H1 (cell line): ENCODE results near the gene COX14. TPM values are rescaled to one million over a fixed set of nuclear protein-coding genes. Genes with fewer than 3 reads are reported as not detected.

Experiments used
- CTCF ChIA-PET: fragments of 300-600 bp; sonication (Branson Sonifier 250); formaldehyde crosslinking; loops from one replicate; lab custom pipeline; 2021; ENCODE audit not compliant: partially characterized antibody; lab: Charles Lee
- POLR2A ChIA-PET: fragments of 300-600 bp; sonication (Branson Sonifier 250); formaldehyde crosslinking; loops from one replicate; lab custom pipeline; 2021; ENCODE audit warnings: inconsistent platforms; ENCODE audit not compliant: partially characterized antibody; lab: Charles Lee
- DNase-seq, 2 experiments: peaks; one replicate each; pipeline versions ENCODE4 v3.0.0 to v3.0.0-alpha.2; 2010 to 2022; ENCODE audit warnings: low spot score in 2 of 2, low read depth in 1 of 2, mixed read lengths in 1 of 2
- FAIRE-seq: peaks from 2 replicates; lab custom pipeline; 2011; peaks lifted over from hg19 to GRCh38; lab: Jason Lieb, UNC
- H2AFZ ChIP-seq: 2 replicates; pipeline ENCODE4 v1.8.1; 2012; ENCODE audit warnings: low read length, inconsistent platforms
- H2AK5ac ChIP-seq: 2 replicates; pipeline ENCODE4 v1.6.1; 2013; ENCODE audit warnings: low read depth, low read length
- H2BK120ac ChIP-seq: replicated peaks from 2 replicates; pipeline ENCODE3; 2013; ENCODE audit warnings: low read depth, low read length, inconsistent platforms
- H2BK12ac ChIP-seq: 2 replicates; pipeline ENCODE4 v1.6.1; 2013; ENCODE audit warnings: low read depth, low read length
- H2BK15ac ChIP-seq: 2 replicates; pipeline ENCODE4 v1.6.1; 2013; ENCODE audit warnings: low read length
- H2BK20ac ChIP-seq: 2 replicates; pipeline ENCODE4 v1.6.1; 2013; ENCODE audit warnings: low read length
- H2BK5ac ChIP-seq: 2 replicates; pipeline ENCODE4 v1.6.1; 2013; ENCODE audit warnings: low read depth, low read length
- H3K14ac ChIP-seq: 2 replicates; pipeline ENCODE4 v1.6.1; 2013; ENCODE audit warnings: inconsistent platforms; ENCODE audit not compliant: insufficient read length
- H3K18ac ChIP-seq: 2 replicates; pipeline ENCODE4 v1.6.1; 2013; ENCODE audit warnings: low read length; ENCODE audit errors: extremely low read depth
- H3K23ac ChIP-seq: 2 replicates; pipeline ENCODE4 v1.6.1; 2013; ENCODE audit warnings: inconsistent platforms; ENCODE audit not compliant: insufficient read length
- H3K23me2 ChIP-seq: 2 replicates; pipeline ENCODE4 v1.6.1; 2013; ENCODE audit warnings: low read depth, low read length
- H3K27ac ChIP-seq: 2 replicates; pipeline ENCODE4 v1.6.1; 2011; ENCODE audit warnings: low read depth, low read length, inconsistent platforms
- H3K27me3 ChIP-seq, 4 experiments: replicated peaks in 1 of 4; 1 replicate in 1 of 4; 2 replicates in 3 of 4; pipeline versions ENCODE4 v1.6.1 to v1.8.1; 2011 to 2013; ENCODE audit warnings: low read length in 3 of 4, mild to moderate bottlenecking in 3 of 4, inconsistent platforms in 2 of 4, mixed read lengths in 2 of 4, moderate library complexity in 1 of 4; ENCODE audit not compliant: control insufficient read depth in 3 of 4, insufficient read depth in 3 of 4; ENCODE audit errors: extremely low read depth in 1 of 4
- H3K36me3 ChIP-seq, 4 experiments: 2 replicates each; pipeline versions ENCODE4 v1.6.1 to v1.8.1; 2011 to 2013; ENCODE audit warnings: mild to moderate bottlenecking in 4 of 4, low read length in 3 of 4, moderate library complexity in 2 of 4, control low read depth in 1 of 4, inconsistent platforms in 1 of 4; ENCODE audit not compliant: insufficient read depth in 4 of 4, control insufficient read depth in 2 of 4
- H3K4ac ChIP-seq: replicated peaks from 2 replicates; pipeline ENCODE3; 2013; ENCODE audit warnings: low read length, low read depth, mixed read lengths, inconsistent platforms; ENCODE audit not compliant: insufficient read length
- H3K4me1 ChIP-seq, 4 experiments: replicated peaks in 1 of 4; 1 replicate in 1 of 4; 2 replicates in 3 of 4; pipeline versions ENCODE4 v1.6.1 to v1.8.1; 2011 to 2013; ENCODE audit warnings: low read length in 3 of 4, inconsistent platforms in 2 of 4, mixed read lengths in 1 of 4; ENCODE audit not compliant: insufficient read depth in 4 of 4, control insufficient read depth in 3 of 4
- H3K4me2 ChIP-seq, 2 experiments: 2 replicates each; pipeline versions ENCODE4 v1.6.1 to v1.8.1; 2011 to 2013; ENCODE audit warnings: low read depth in 2 of 2, low read length in 2 of 2, control low read depth in 1 of 2, inconsistent platforms in 1 of 2, mild to moderate bottlenecking in 1 of 2; ENCODE audit not compliant: insufficient read depth in 1 of 2
- H3K4me3 ChIP-seq, 4 experiments: fragments of 200-600, 300-600 bp in 1 of 4; sonication (generic), shearing (Covaris generic), sonication (Bioruptor Twin) in 1 of 4; 2 replicates each; pipeline versions ENCODE4 v1.5.1 to v1.8.1; 2011 to 2016; ENCODE audit warnings: low read length in 4 of 4, low read depth in 3 of 4, control low read depth in 2 of 4, inconsistent platforms in 2 of 4, mild to moderate bottlenecking in 2 of 4, mixed read lengths in 1 of 4, moderate library complexity in 1 of 4; ENCODE audit not compliant: insufficient read depth in 2 of 4; ENCODE audit errors: extremely low read depth in 1 of 4
- H3K56ac ChIP-seq: replicated peaks from 2 replicates; pipeline ENCODE3; 2013; ENCODE audit warnings: low read depth, mild to moderate bottlenecking, mixed read lengths, low read length, inconsistent platforms; ENCODE audit not compliant: insufficient read length
- H3K79me1 ChIP-seq: 2 replicates; pipeline ENCODE4 v1.6.1; 2013; ENCODE audit warnings: low read depth, low read length, control low read depth
- H3K79me2 ChIP-seq, 2 experiments: 2 replicates each; pipeline versions ENCODE4 v1.6.1 to v1.8.1; 2012 to 2013; ENCODE audit warnings: low read length in 2 of 2, mild to moderate bottlenecking in 2 of 2, inconsistent platforms in 1 of 2; ENCODE audit not compliant: insufficient read depth in 2 of 2, control insufficient read depth in 1 of 2
- H3K9ac ChIP-seq, 4 experiments: replicated peaks in 1 of 4; 1 replicate in 1 of 4; 2 replicates in 3 of 4; pipeline versions ENCODE4 v1.6.1 to v1.8.1; 2011 to 2013; ENCODE audit warnings: low read depth in 3 of 4, low read length in 3 of 4, control low read depth in 2 of 4, mild to moderate bottlenecking in 2 of 4, moderate library complexity in 2 of 4, inconsistent platforms in 1 of 4; ENCODE audit errors: extremely low read depth in 1 of 4
- H3K9me3 ChIP-seq, 2 experiments: 2 replicates each; pipeline versions ENCODE4 v1.6.1 to v1.8.1; 2012 to 2013; ENCODE audit warnings: mild to moderate bottlenecking in 2 of 2, moderate library complexity in 2 of 2, control low read depth in 1 of 2, inconsistent platforms in 1 of 2, low read depth in 1 of 2, low read length in 1 of 2, mixed read lengths in 1 of 2; ENCODE audit not compliant: insufficient read depth in 2 of 2
- H4K20me1 ChIP-seq, 2 experiments: replicated peaks in 1 of 2; 2 replicates each; pipeline versions ENCODE3 to v1.8.1; 2011 to 2013; ENCODE audit warnings: inconsistent platforms in 2 of 2, low read length in 2 of 2, mild to moderate bottlenecking in 1 of 2; ENCODE audit not compliant: insufficient read depth in 2 of 2, control insufficient read depth in 1 of 2
- H4K5ac ChIP-seq: 2 replicates; pipeline ENCODE4 v1.6.1; 2013; ENCODE audit warnings: low read length, low read depth, mixed read lengths, inconsistent platforms; ENCODE audit not compliant: insufficient read length
- H4K8ac ChIP-seq: 2 replicates; pipeline ENCODE4 v1.8.0; 2013; ENCODE audit warnings: mild to moderate bottlenecking, moderate library complexity, low read length, inconsistent platforms; ENCODE audit not compliant: insufficient read depth; ENCODE audit errors: extremely low read depth
- H4K91ac ChIP-seq: replicated peaks from 2 replicates; pipeline ENCODE3; 2013; ENCODE audit warnings: low read length, mixed read lengths, inconsistent platforms; ENCODE audit not compliant: insufficient read length
- ASH2L ChIP-seq: fragments of 200-600, 300-600 bp; sonication (generic); IDR thresholded peaks from one replicate; pipeline ENCODE4 v1.7.1; 2017; ENCODE audit warnings: low read length
- BCL11A ChIP-seq, 2 experiments: IDR thresholded peaks; one replicate each; pipeline ENCODE4 v1.6.1; 2011; ENCODE audit warnings: low read depth in 2 of 2, low read length in 2 of 2, mild to moderate bottlenecking in 2 of 2
- GABPA ChIP-seq: IDR thresholded peaks from 2 replicates; pipeline ENCODE4 v1.6.1; 2011; ENCODE audit warnings: mild to moderate bottlenecking, low read length, moderate library complexity, borderline replicate concordance; ENCODE audit not compliant: insufficient read depth
- KDM5A ChIP-seq: fragments of 200-600 bp; IDR thresholded peaks from 2 replicates; pipeline ENCODE4 v1.7.1; 2012; ENCODE audit warnings: mild to moderate bottlenecking, low read length, inconsistent platforms, mixed read lengths
- MAFK ChIP-seq: IDR thresholded peaks from 2 replicates; pipeline ENCODE4 v1.6.1; 2012; ENCODE audit warnings: low read depth, mild to moderate bottlenecking, improper control_type of control experiment, low read length
- POLR2A ChIP-seq, 2 experiments: IDR thresholded peaks; 1 replicate in 1 of 2; 2 replicates in 1 of 2; pipeline ENCODE4 v1.6.1; 2011; ENCODE audit warnings: low read depth in 2 of 2, low read length in 2 of 2, mild to moderate bottlenecking in 2 of 2; ENCODE audit errors: control extremely low read depth in 1 of 2
- SP2 ChIP-seq: IDR thresholded peaks from 2 replicates; pipeline ENCODE4 v1.6.1; 2012; ENCODE audit warnings: mild to moderate bottlenecking, low read length, inconsistent platforms
- SRF ChIP-seq: IDR thresholded peaks from 2 replicates; pipeline ENCODE4 v1.6.1; 2011; ENCODE audit warnings: mild to moderate bottlenecking, low read depth, low read length, moderate library complexity
- TAF7 ChIP-seq: optimal IDR thresholded peaks from 2 replicates; pipeline ENCODE3; 2011; ENCODE audit warnings: low read depth, mild to moderate bottlenecking, inconsistent platforms, low read length, moderate library complexity, borderline replicate concordance
- TCF12 ChIP-seq: IDR thresholded peaks from 2 replicates; pipeline ENCODE4 v1.6.1; 2011; ENCODE audit warnings: low read depth, mild to moderate bottlenecking, low read length
- ZNF274 ChIP-seq: IDR thresholded peaks from 2 replicates; pipeline ENCODE4 v1.7.0; 2012; ENCODE audit warnings: low read length, borderline replicate concordance; ENCODE audit errors: extremely low read depth
- WGBS, 2 experiments: shearing (Covaris generic) in 1 of 2; methylation state at CpG; one replicate each; pipeline versions ENCODE4 v1.1.6 to v1.1.7; 2013 to 2015; ENCODE audit warnings: low lambda C conversion rate in 2 of 2, mixed read lengths in 2 of 2, inconsistent platforms in 1 of 2, low coverage in 1 of 2, missing lambda C conversion rate in 1 of 2; ENCODE audit not compliant: insufficient replicate concordance in 2 of 2, insufficient coverage in 1 of 2, insufficient read length in 1 of 2; ENCODE audit errors: extremely low coverage in 1 of 2, missing lambda C conversion rate in 1 of 2; 5-methylcytosine and 5-hydroxymethylcytosine counted together
- polyA plus RNA-seq, 7 experiments: library from polyadenylated mRNA; depleted of rRNA in 3 of 7; stranded (reverse) in 5 of 7; unstranded in 2 of 7; fragments of >200 nt in 5 of 7; fragments of 200-250 nt in 2 of 7; gene quantifications; 1 replicate in 5 of 7; 2 replicates in 1 of 7; 4 replicates in 1 of 7; pipeline versions ENCODE4 v1.2.1 to v1.2.3, GENCODE V29; 2011 to 2013; ENCODE audit warnings: missing spikeins in 2 of 7, mixed read lengths in 2 of 7
- total RNA-seq: library from RNA; stranded (reverse); fragmentation: NEBNext Ultra II Directional; extraction: Animal tissue kit (Norgen Biotek cat#: 25700); gene quantifications from 2 replicates; pipeline ENCODE4 v1.2.1, GENCODE V29; 2021
- TF ChIP-seq, protein P1 (sequence below): IDR thresholded peaks from 2 replicates; pipeline ENCODE4 v1.6.1; 2011; ENCODE audit warnings: low read length, improper control_type of control experiment

COX14 gene
- total and polyA plus RNA-seq, 2 of the 8 experiments (the other 6 are each of a cell fraction or from before 2014, with no cell fraction given): 40.1 to 102 TPM

DNA sequence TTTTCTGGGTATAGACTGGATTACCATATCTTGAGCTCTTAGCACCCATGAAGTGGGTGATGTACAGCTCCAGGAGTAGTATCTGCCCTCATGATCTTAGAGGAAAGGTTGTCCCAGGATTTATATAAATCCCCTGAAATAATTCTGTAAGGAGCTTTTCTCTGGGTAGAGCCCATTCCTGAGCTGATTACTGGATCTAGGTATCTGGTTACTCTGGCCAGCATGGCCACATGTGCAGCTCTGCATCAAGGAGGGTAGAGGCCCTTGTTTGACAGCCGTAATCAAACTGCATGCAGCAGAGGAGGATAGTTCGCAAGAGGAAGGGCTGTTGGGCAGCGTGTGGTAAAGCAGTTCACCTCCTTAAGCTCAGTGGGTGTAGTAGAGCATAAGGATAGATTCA is 8.5 kb downstream of the COX14 start:
- WGBS, 2 experiments: 95% methylated on average over 3 of the region's 3 CpGs; no CpG with 5 or more reads in 1 of the 2 experiments
- no peak overlapping the region for H3K4me3 ChIP-seq
- no peak overlapping the region for H3K27ac ChIP-seq
- H3K79me2 ChIP-seq: no peaks in the 10 kb centered on the region; a peak in 1 of 4 replicates
- H3K79me1 ChIP-seq: no peaks in the 10 kb centered on the region; the same call in 1 of the 2 replicates
- FAIRE-seq: no peak
- H3K23ac ChIP-seq: no peak overlapping the region
- H4K91ac ChIP-seq: no peak overlapping the region
- no peak overlapping the region for H2BK20ac ChIP-seq
- H3K4ac ChIP-seq: no peak overlapping the region
- no peak overlapping the region for H4K5ac ChIP-seq
- no peak overlapping the region; the same call in 1 of the 2 replicates for H2BK5ac ChIP-seq
- no peak overlapping the region for H3K56ac ChIP-seq
- no peak overlapping the region for H3K9ac ChIP-seq
- ChIA-PET POLR2A (interaction anchor here (1.0 to 27.1 kb wide), 6 partner anchors 8 to 46 kb away, joined by 4 to 457 read pairs (median 4); partner anchors contain the start of genes CERS5, COX14, GPD1 and SMARCD1), CTCF (interaction anchor here (0.5 to 32.9 kb wide), 8 partner anchors 10 to 190 kb away, joined by 3 to 625 read pairs (median 4); partner anchors contain the start of gene SMARCD1)
- H2AFZ ChIP-seq: no peak overlapping the region
- no peaks in the 10 kb centered on the region for H3K4me1 ChIP-seq
- H2AK5ac ChIP-seq: no peak overlapping the region
- no peak overlapping the region for H2BK120ac ChIP-seq
- H2BK15ac ChIP-seq: no peak overlapping the region
- H3K4me2 ChIP-seq: no peak overlapping the region
- H3K36me3 ChIP-seq: peaks cover 0 to 3% (median 0%) of the 10 kb centered on the region in 4 experiments; a peak in 1 of 8 replicates
- no peak overlapping the region for H4K8ac ChIP-seq
- no peak for DNase-seq
- H3K23me2 ChIP-seq: no peaks in the 10 kb centered on the region; the same call in 1 of the 2 replicates
- no peaks in the 10 kb centered on the region for H3K9me3 ChIP-seq
- H3K27me3 ChIP-seq: no peaks in the 10 kb centered on the region
- no peak overlapping the region for H3K14ac ChIP-seq
- no peak overlapping the region for H3K18ac ChIP-seq
- H4K20me1 ChIP-seq: peaks cover 0 to 2% of the 10 kb centered on the region in 2 experiments
- H2BK12ac ChIP-seq: no peak overlapping the region
- TF ChIP-seq ASH2L (no peak), BCL11A (IDR thresholded peaks at IDR 0.05; ENCODE audit: low read depth in 2 of 2, low read length in 2 of 2) (no peak), SP2 (no peak), SRF (no peak), GABPA (no peak), KDM5A (no peak), ZNF274 (no peak), POLR2A (IDR thresholded peaks at IDR 0.05; ENCODE audit: control extremely low read depth in 1 of 2, low read depth in 2 of 2, low read length in 2 of 2) (no peak), TAF7 (no peak), MAFK (no peak), TCF12 (no peak)
- TF ChIP-seq, protein P1, sequence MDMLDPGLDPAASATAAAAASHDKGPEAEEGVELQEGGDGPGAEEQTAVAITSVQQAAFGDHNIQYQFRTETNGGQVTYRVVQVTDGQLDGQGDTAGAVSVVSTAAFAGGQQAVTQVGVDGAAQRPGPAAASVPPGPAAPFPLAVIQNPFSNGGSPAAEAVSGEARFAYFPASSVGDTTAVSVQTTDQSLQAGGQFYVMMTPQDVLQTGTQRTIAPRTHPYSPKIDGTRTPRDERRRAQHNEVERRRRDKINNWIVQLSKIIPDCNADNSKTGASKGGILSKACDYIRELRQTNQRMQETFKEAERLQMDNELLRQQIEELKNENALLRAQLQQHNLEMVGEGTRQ: no peak
